Glutamatergic neuron (in vitro differentiated cells): Measurements from ENCODE around the gene SEMA4D. TPM values are rescaled to one million over a fixed set of nuclear protein-coding genes. Genes with fewer than 3 reads are reported as not detected.

Experiments used
- DNase-seq: peaks from one replicate; pipeline ENCODE4 v3.0.0; 2022
- H3K27ac Mint-ChIP-seq: one replicate; pipeline ENCODE4 v1.8.0; 2020; ENCODE audit warnings: mild to moderate bottlenecking, mixed read lengths, inconsistent platforms; ENCODE audit not compliant: unreplicated experiment
- H3K27me3 Mint-ChIP-seq: one replicate; pipeline ENCODE4 v1.8.0; 2020; ENCODE audit warnings: mild to moderate bottlenecking, moderate library complexity, mixed read lengths, inconsistent platforms; ENCODE audit not compliant: unreplicated experiment
- H3K36me3 Mint-ChIP-seq: one replicate; pipeline ENCODE4 v1.8.0; 2020; ENCODE audit warnings: mild to moderate bottlenecking, mixed read lengths, inconsistent platforms; ENCODE audit not compliant: unreplicated experiment
- H3K4me1 Mint-ChIP-seq: one replicate; pipeline ENCODE4 v1.8.0; 2020; ENCODE audit warnings: mild to moderate bottlenecking, low read depth, mixed read lengths, inconsistent platforms; ENCODE audit not compliant: unreplicated experiment
- H3K4me3 Mint-ChIP-seq: one replicate; pipeline ENCODE4 v1.8.0; 2020; ENCODE audit warnings: mild to moderate bottlenecking, mixed read lengths, inconsistent platforms; ENCODE audit not compliant: unreplicated experiment
- H3K9me3 Mint-ChIP-seq: one replicate; pipeline ENCODE4 v1.8.0; 2020; ENCODE audit warnings: mild to moderate bottlenecking, moderate library complexity, mixed read lengths, inconsistent platforms; ENCODE audit not compliant: unreplicated experiment
- total RNA-seq: library from RNA; stranded (reverse); fragmentation: NEBNext Ultra II Directional; extraction: Animal tissue kit (Norgen Biotek cat#: 25700); gene quantifications from one replicate; pipeline ENCODE4 v1.2.1, GENCODE V29; 2021; ENCODE audit not compliant: unreplicated experiment
- TF ChIP-seq, protein P1 (sequence below): fragments of 200-600 bp; sonication (generic); IDR thresholded peaks from one replicate; pipeline ENCODE4 v1.5.0; 2021; ENCODE audit not compliant: partially characterized antibody, unreplicated experiment

The SEMA4D gene
- total RNA-seq, 1 donor from 2014 or later = 192 TPM

DNA sequence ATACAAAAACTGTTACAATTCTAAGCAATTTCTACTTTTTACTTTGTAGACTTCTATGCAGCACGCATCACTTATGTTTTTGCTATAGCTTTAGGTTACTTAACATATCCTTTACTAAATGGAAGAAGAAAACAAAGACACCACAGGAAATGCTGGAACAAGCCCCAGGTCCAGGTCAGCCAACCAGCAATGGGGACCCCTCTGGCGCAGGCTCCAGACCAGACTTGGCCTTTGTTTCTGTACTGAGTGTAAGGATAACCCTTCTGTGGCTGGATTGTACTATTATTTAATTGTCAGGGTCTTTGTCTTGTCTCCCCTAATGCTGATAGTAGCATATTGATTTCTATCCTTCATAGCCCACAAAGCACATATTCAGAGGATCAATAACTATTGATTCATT, 4.2 kb downstream of the SEMA4D start:
- no peaks in the 10 kb centered on the region for H3K36me3 Mint-ChIP-seq
- no peak for DNase-seq
- peak overlapping the region; percentile 87 for H3K4me3 Mint-ChIP-seq
- TF ChIP-seq, protein P1, sequence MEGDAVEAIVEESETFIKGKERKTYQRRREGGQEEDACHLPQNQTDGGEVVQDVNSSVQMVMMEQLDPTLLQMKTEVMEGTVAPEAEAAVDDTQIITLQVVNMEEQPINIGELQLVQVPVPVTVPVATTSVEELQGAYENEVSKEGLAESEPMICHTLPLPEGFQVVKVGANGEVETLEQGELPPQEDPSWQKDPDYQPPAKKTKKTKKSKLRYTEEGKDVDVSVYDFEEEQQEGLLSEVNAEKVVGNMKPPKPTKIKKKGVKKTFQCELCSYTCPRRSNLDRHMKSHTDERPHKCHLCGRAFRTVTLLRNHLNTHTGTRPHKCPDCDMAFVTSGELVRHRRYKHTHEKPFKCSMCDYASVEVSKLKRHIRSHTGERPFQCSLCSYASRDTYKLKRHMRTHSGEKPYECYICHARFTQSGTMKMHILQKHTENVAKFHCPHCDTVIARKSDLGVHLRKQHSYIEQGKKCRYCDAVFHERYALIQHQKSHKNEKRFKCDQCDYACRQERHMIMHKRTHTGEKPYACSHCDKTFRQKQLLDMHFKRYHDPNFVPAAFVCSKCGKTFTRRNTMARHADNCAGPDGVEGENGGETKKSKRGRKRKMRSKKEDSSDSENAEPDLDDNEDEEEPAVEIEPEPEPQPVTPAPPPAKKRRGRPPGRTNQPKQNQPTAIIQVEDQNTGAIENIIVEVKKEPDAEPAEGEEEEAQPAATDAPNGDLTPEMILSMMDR = no peak
- peaks cover 14% of the 10 kb centered on the region for H3K27me3 Mint-ChIP-seq
- H3K4me1 Mint-ChIP-seq = peaks cover 56% of the 10 kb centered on the region
- peaks cover 23% of the 10 kb centered on the region for H3K9me3 Mint-ChIP-seq
- H3K27ac Mint-ChIP-seq = peak overlapping the region; percentile 99

GRCh38 chr9:89493181-89493580, 4.7 kb downstream of the SEMA4D start:
- Mint-ChIP-seq H3K9me3 (peaks cover 23% of the 10 kb centered on the region), H3K27ac (peak overlapping the region; percentile 87), H3K27me3 (peaks cover 14% of the 10 kb centered on the region), H3K36me3 (no peaks in the 10 kb centered on the region), H3K4me1 (peaks cover 53% of the 10 kb centered on the region), H3K4me3 (peak overlapping the region; percentile 87)
- TF ChIP-seq, protein P1 = no peak
- no peak for DNase-seq

DNA sequence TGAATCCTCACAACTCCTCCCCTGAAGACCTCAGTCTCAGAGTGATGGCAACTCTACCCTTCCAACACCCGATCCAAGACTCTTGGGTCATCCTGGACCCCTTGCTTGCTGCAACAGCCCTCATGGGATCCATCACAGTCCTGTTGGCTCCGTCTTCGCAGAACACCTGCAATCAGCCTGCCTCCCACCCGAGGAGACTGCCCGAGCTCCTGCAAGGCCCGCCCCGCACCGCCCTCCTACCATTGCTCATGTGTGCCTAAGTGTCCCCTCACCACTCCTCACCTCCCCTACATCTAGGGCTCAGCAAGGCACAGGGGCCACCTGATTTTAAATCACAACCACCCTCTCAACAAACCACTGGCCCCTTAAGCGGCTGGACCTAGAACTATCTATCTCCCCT, 5.3 kb downstream of the SEMA4D start:
- Mint-ChIP-seq H3K27ac (peak overlapping the region; percentile 29), H3K4me1 (peaks cover 55% of the 10 kb centered on the region), H3K4me3 (peak overlapping the region; percentile 87), H3K27me3 (peaks cover 14% of the 10 kb centered on the region), H3K9me3 (peaks cover 23% of the 10 kb centered on the region), H3K36me3 (no peaks in the 10 kb centered on the region)
- no peak for DNase-seq
- TF ChIP-seq, protein P1 = no peak

DNA sequence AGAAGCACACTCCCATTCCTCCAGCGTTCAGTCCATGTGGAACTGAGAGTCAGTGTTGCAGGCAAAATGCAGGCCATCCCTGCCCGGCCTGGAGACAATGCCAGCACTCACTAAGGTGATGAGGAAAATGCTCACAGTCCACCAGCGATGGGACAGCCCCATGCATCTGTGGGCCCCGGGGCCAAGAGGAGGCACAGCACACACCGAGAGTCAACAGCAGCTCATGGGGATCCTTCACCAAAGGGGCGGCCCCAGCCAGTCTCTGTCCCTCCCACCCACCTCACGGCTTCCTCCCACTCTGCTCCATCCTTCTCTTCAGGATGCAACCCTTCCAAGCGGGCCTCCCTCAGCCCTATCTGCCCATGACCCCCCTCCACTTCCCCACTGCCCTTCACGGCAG, 6.2 kb downstream of the SEMA4D start:
- peak overlapping the region; percentile 29 for H3K27ac Mint-ChIP-seq
- no peak for DNase-seq
- H3K9me3 Mint-ChIP-seq = peaks cover 20% of the 10 kb centered on the region
- TF ChIP-seq, protein P1 = no peak
- peak overlapping the region; percentile 57 for H3K4me3 Mint-ChIP-seq
- H3K27me3 Mint-ChIP-seq = peaks cover 14% of the 10 kb centered on the region
- H3K4me1 Mint-ChIP-seq = peaks cover 52% of the 10 kb centered on the region
- no peaks in the 10 kb centered on the region for H3K36me3 Mint-ChIP-seq

- DNase-seq = no peak
- Mint-ChIP-seq H3K27ac (no peak overlapping the region), H3K4me1 (peaks cover 47% of the 10 kb centered on the region), H3K9me3 (peaks cover 14% of the 10 kb centered on the region), H3K27me3 (peaks cover 8% of the 10 kb centered on the region), H3K36me3 (no peaks in the 10 kb centered on the region), H3K4me3 (no peak overlapping the region)
- TF ChIP-seq, protein P1 = no peak
These were observed 8.1 kb downstream of the SEMA4D start for GRCh38 chr9:89489548-89490530.
